HK-2 (cell line): ENCODE results near the gene AFF3.

ENCODE experiments used
- DNase-seq: peaks from one replicate; pipeline ENCODE4 v3.0.0-alpha.2; 2018; ENCODE audit not compliant: unreplicated experiment

Gene AFF3

DNA sequence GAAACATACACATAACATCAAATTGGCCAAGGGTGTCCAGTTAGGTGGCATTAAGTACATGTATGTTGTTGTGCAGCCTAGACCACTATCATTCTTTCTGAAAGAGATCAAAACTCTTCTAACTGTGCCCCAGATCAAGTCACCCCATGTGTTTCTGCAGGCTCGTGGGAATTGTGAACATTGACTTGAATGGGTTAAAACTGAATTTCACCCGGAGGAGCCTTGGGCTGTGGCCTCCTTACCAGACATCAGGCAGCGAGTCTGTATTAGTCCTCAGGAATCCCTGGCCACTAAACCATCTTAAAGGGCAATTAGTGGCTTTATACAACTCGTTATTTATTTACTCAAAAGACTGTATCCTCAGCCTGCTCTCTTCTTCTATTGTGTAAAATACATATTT, 503.6 kb downstream of the AFF3 start:
- DNase-seq = no peak

DNA sequence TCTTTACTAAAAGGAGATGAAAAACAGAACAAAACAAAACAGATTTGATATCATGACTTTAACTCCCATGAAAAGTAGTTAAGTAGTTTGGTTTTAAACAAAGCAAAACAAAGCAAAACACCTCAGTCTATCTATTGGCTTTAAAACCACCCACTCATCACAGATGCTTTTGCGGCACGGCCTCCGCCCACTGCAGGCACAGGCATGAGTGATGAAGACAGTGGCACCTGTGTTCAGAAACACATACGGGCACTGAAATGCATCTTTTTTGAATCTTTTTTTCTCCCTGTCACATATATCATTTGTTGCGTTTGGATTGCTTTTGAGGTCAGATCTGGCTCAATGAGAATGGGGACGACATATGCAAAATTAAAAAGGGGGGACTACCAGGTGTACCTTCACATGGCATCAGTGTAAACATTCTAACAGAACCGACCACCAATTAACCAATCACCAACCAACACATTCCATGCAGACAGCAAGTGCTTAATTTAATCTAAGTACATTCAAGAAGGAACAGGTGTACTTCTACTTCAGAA, 505.2 kb downstream of the AFF3 start:
- no peak for DNase-seq

DNA sequence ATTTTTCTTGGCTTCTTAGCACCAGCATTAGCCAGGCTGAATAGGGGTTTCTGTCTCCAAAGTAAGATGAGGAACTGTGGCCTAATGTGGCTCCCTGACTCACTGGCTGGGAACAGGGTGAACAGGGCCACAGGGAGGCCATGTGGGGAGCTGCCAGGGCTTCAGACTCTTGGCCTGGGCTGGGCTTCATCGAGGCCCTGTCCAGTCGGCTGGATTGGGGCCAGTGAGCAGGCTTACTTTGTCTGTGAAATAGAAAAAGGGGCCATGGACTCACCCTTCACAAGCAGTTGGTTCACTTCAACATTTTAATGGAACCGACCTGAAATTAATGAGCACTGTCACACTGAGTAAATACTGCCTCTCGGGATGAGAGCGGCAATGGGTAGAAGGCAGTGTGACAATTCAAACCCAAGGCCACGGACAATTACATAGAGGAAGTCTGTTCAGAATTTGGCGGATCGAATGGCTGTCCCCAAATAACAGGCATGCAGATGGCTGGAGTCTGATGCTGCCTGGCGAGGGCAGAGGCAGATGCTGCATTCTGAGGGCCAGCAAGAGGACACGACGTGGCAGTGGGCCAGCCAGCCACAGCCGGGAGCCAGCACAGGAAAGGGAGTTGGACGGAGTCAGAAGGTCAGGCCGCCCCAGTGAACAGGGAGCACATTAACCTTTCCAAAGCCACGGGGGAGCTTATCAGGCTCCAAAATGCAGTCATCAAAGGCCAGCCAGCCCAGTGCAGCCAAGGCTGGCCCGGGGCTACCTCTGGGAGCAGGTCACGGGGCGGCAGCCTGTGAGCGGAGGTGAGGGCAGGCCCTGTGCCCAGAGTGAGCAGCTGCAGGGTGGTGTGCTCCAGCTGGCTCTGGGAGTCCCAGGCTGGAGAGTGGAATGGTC, 506.0 kb downstream of the AFF3 start:
- DNase-seq = no peak

GRCh38 chr2:99635710-99636109, 506.7 kb downstream of the AFF3 start:
- no peak for DNase-seq

- DNase-seq = no peak
Measured at GRCh38 chr2:99634234-99634633, 508.2 kb downstream of the AFF3 start.

GRCh38 chr2:99631700-99632099, 510.7 kb downstream of the AFF3 start:
- DNase-seq = no peak

- DNase-seq = no peak
Measured at GRCh38 chr2:99629320-99629719, 513.1 kb downstream of the AFF3 start.

DNA sequence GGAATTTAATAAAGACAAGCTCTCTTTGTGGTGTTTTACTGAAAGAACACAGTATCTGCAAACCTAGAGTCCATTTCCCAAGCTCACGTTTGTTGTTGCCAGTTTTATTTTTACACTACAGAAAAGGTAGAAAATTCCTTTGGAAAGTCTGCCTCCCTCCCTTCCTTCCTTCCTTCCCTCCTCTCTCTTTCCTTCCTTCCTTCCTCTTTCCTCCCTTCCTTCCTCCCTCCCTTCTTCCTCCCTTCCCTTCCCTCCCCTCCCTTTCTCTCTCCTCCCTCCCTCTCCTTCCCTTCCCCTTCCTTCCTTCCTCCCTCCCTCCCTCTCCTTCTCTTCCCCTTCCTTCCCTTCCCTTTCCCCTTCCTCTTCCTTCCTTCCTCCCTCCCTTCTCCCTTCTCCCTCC, 516.2 kb downstream of the AFF3 start:
- DNase-seq = no peak

DNA sequence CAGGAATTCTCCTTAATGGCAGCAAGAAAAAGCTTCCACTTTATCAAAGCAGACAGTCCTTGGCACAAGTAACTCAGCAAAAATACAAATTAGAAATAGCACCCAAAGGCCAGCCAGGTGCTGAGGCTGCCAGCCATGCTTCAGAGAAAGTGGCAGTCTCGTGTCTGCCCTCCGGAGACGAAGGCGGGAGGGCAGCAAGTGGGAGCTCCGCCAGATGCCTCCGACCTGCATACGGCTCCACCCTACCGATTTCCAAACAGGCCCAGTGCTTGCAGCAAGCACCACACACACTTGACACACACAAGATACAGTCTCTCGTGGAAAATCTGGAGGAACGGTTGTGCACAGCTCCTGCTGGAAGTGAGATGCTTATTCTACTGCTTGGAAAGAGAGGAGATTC, 517.7 kb downstream of the AFF3 start:
- no peak for DNase-seq

- DNase-seq = no peak
Measured at GRCh38 chr2:99623613-99624012, 518.8 kb downstream of the AFF3 start.

- no peak for DNase-seq
Measured at GRCh38 chr2:99623035-99623434, 519.4 kb downstream of the AFF3 start.

- no peak for DNase-seq
Measured at GRCh38 chr2:99622534-99622933, 519.9 kb downstream of the AFF3 start.

GRCh38 chr2:99621774-99622173, 520.6 kb downstream of the AFF3 start:
- DNase-seq = no peak

- DNase-seq = no peak
Measured at GRCh38 chr2:99621106-99621505, 521.3 kb downstream of the AFF3 start.

DNA sequence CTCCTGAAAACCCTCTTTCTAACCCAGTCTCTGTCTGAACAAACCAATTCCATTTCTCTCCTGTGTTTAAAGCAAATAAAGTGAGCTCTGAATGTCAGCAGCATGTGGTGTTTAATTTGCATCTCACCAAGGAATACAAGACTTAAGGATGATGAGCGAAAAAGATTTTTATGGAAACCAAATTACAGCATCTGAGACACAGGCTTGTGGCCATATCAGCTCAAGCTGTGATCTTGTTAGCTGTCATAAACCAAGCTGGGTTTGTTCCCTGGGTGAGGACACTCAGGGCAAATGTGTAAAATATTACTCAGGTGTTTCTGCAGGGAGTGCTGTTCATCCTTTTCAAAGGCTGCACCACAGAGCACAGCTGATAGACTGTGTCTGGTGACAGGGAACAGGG, 523.2 kb downstream of the AFF3 start:
- no peak for DNase-seq

- DNase-seq = no peak
Measured at GRCh38 chr2:99618579-99619097, 523.8 kb downstream of the AFF3 start.

DNA sequence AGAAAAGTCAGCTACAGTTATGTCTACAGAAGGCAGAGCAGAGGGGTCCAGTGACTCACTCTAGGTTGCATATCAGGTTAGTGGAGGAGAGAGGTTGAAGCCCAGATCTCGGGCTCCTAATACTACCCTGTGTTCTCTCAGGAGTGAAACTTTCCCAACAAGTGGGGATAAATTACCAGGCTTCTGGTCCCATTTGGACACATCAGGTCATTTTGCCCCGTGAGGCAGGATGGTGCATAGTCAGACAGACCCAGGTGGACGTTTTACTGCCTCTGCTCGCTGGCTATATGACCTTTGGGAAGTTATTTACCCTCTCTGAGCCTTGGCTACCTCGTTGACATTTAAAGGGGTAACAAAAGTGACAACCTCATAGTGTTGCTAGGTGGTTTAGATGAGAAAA, 524.6 kb downstream of the AFF3 start:
- no peak for DNase-seq

GRCh38 chr2:99615247-99615771, 527.1 kb downstream of the AFF3 start:
- peak; percentile 16 for DNase-seq

DNA sequence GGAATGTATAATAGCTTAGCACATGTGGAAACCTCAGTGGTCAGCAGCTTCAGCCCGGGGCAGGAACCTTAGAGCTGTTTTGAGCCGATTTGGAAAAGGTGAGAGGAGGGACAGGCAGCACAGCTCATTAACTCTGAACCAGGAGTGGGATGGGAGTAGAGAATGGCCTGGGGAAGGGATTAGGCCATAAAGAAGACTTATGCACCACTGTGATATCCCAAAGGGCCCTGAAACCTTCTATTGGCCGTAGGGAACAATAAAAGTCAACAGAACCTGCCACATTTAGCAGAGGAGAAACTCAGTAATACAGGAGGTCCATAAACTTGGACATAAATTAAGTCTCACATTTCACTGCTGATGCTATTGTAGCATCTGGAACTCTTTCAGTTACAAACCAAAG, 528.4 kb downstream of the AFF3 start:
- no peak for DNase-seq

DNA sequence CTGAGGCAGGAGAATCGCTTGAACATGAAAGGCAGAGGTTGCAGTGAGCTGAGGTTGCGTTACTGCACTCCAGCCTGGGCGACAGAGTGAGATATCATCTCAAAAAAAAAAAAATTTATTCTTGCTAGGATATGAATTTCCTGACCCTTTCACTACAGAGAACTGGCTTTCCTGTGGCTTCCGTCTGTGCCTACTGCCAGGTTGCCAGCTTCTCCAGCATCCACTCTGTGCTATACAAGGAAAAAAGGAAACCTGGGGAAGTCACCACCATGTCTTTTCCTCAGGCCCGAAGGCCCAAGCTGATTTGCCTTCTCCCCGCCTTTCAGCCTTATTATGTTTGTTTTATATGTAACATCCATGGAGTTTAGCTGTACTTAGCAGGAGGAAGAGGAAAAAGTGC, 530.6 kb downstream of the AFF3 start:
- DNase-seq = no peak

- DNase-seq = no peak
Measured at GRCh38 chr2:99611034-99611433, 531.4 kb downstream of the AFF3 start.

- DNase-seq = no peak
Measured at GRCh38 chr2:99609851-99610381, 532.5 kb downstream of the AFF3 start.

DNA sequence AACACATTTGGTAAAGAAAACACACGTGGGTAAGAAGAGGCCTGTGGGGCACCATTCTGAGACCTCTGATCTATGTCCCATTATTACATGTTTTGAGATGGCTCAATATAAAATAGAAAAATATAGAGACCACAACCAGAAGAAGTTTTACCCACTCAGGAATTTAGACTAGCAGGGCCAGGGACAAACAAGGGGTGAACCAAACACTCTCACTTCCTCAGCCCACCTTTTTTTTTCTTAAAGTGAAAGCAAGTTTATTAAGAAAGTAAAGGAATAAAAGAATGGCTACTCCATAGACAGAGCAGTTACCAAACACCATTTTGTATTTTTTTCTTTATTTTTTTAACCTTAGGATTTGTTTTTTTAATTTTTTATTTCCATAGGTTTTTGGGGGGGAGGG, 533.5 kb downstream of the AFF3 start:
- DNase-seq = no peak
